Uterus (tissue), 2 donors: ENCODE results near the gene AOAH.

Experiments
- POLR2A ChIP-seq, 2 donors: fragments of 450-650 bp; IDR thresholded peaks; one replicate each; pipeline ENCODE4 v1.6.1; 2016; ENCODE audit warnings: antibody characterized with exemption in 2 of 2, mild to moderate bottlenecking in 1 of 2, moderate library complexity in 1 of 2
- TF ChIP-seq, protein P1 (sequence below), 4 experiments: fragments of 200-600 bp in 2 of 4; fragments of 450-650 bp in 2 of 4; sonication (generic) in 2 of 4; IDR thresholded peaks; one replicate each; pipeline ENCODE4 v1.5.1; 2016 to 2019; ENCODE audit warnings: antibody characterized with exemption in 4 of 4, mild to moderate bottlenecking in 2 of 4, moderate library complexity in 1 of 4

GRCh38 chr7:36469236-36469635 lies 255.1 kb downstream of the AOAH start:
- TF ChIP-seq, protein P1, sequence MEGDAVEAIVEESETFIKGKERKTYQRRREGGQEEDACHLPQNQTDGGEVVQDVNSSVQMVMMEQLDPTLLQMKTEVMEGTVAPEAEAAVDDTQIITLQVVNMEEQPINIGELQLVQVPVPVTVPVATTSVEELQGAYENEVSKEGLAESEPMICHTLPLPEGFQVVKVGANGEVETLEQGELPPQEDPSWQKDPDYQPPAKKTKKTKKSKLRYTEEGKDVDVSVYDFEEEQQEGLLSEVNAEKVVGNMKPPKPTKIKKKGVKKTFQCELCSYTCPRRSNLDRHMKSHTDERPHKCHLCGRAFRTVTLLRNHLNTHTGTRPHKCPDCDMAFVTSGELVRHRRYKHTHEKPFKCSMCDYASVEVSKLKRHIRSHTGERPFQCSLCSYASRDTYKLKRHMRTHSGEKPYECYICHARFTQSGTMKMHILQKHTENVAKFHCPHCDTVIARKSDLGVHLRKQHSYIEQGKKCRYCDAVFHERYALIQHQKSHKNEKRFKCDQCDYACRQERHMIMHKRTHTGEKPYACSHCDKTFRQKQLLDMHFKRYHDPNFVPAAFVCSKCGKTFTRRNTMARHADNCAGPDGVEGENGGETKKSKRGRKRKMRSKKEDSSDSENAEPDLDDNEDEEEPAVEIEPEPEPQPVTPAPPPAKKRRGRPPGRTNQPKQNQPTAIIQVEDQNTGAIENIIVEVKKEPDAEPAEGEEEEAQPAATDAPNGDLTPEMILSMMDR (IDR thresholded peaks at IDR 0.05): no peak
- TF ChIP-seq POLR2A (IDR thresholded peaks at IDR 0.05): no peak
